Smooth muscle cell (in vitro differentiated cells): ENCODE data around the gene SLC5A5. TPM values are rescaled to one million over a fixed set of nuclear protein-coding genes. Genes with fewer than 3 reads are reported as not detected.

ENCODE experiments used
- DNase-seq: peaks from one replicate; lab custom pipeline; 2025; ENCODE audit not compliant: unreplicated experiment; lab: John Stamatoyannopoulos, UW
- H2AFZ ChIP-seq: fragments of 200-600 bp; sonication (generic); 2 replicates; pipeline ENCODE4 v1.6.0; 2016; ENCODE audit warnings: antibody characterized with exemption, low read depth, mild to moderate bottlenecking
- H3F3A ChIP-seq: fragments of 200-600 bp; sonication (generic); 2 replicates; pipeline ENCODE4 v1.6.0; 2017; ENCODE audit warnings: antibody characterized with exemption, low read depth
- H3K27ac ChIP-seq: fragments of 200-600 bp; sonication (generic); 2 replicates; pipeline ENCODE4 v1.5.1; 2016; ENCODE audit warnings: low read depth, mild to moderate bottlenecking
- H3K27me3 ChIP-seq: fragments of 200-600 bp; sonication (generic); 2 replicates; pipeline ENCODE4 v1.6.1; 2016; ENCODE audit warnings: low read depth, mild to moderate bottlenecking
- H3K36me3 ChIP-seq: fragments of 200-600 bp; sonication (generic); 2 replicates; pipeline ENCODE4 v1.5.1; 2016; ENCODE audit warnings: low read depth
- H3K4me1 ChIP-seq: fragments of 200-600 bp; sonication (generic); 2 replicates; pipeline ENCODE4 v1.5.1; 2016; ENCODE audit warnings: low read depth
- H3K4me2 ChIP-seq: fragments of 200-600 bp; sonication (generic); 2 replicates; pipeline ENCODE4 v1.6.0; 2016; ENCODE audit warnings: mild to moderate bottlenecking
- H3K4me3 ChIP-seq: fragments of 200-600 bp; sonication (generic); 2 replicates; pipeline ENCODE4 v1.5.1; 2016; ENCODE audit warnings: mild to moderate bottlenecking
- H3K79me2 ChIP-seq: fragments of 200-600 bp; sonication (generic); 2 replicates; pipeline ENCODE4 v1.6.0; 2016; ENCODE audit warnings: low read depth, mild to moderate bottlenecking
- H3K9ac ChIP-seq: fragments of 200-600 bp; sonication (generic); 2 replicates; pipeline ENCODE4 v1.6.0; 2016; ENCODE audit warnings: low read depth
- H3K9me3 ChIP-seq: fragments of 200-600 bp; sonication (generic); replicated peaks from 2 replicates; pipeline ENCODE4 v1.5.1; 2016; ENCODE audit warnings: low read depth
- H4K20me1 ChIP-seq: fragments of 200-600 bp; sonication (generic); 2 replicates; pipeline ENCODE4 v1.6.0; 2016; ENCODE audit warnings: low read depth
- WGBS: methylation state at CpG from one replicate; pipeline ENCODE4 v1.1.7; 2016; ENCODE audit warnings: low lambda C conversion rate; 5-methylcytosine and 5-hydroxymethylcytosine counted together
- polyA plus RNA-seq: library from polyadenylated mRNA; unstranded; fragments of >200 nt; fragmentation: Nextera tagmentation; extraction: Ambion mirVana; gene quantifications from 2 replicates; pipeline ENCODE4 v1.2.1, GENCODE V29; 2016
- total RNA-seq: library from RNA; depleted of rRNA; stranded (reverse); fragments of >200 nt; gene quantifications from 2 replicates; pipeline ENCODE4 v1.2.3, GENCODE V29; 2014
- TF ChIP-seq, protein P1 (sequence below): fragments of 200-600 bp; sonication (generic); IDR thresholded peaks from 2 replicates; pipeline ENCODE4 v1.5.1; 2017; ENCODE audit warnings: borderline replicate concordance, mild to moderate bottlenecking, antibody characterized with exemption; ENCODE audit not compliant: insufficient read depth, poor library complexity, severe bottlenecking

The SLC5A5 gene
- total and polyA plus RNA-seq, 2 experiments from 2014 or later: not detected

DNA sequence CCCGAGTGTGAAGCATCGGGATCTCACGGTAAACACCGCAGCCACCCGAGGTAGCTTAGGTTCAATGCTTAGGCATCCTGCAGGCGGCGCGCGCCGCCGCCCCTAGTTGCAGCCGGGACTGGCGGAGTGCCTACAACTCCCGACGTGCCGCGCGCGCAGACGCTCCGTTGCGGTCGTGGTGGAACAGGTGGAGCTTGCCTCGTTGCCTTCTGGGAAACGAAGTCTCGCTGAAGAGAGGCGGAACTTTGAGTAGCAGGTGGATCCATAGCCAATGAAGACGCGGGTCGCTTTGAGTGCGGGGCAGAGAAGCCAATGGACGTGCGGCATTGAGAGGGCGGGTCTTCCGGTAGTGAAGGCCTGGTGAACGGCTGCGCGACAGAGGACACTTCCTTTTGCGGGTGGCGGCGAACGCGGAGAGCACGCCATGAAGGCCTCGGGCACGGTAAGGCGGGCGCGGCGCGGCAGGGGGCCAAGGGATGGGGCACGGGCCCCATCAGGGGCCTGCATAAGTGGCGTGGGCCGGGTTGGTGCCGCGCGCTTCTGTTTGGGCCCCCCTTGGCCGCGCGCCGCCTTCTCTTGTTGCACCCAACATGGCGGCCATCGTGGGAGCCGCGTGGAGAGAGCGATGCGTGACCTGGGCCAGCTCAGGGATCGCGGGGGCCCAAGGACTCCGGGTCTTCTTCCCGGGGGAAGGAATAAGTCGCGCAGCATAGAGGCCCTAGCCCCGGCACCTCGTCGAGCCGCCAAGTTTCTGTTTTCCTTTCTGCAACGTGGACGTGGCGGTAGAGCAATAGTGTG lies 12.0 kb upstream of the SLC5A5 start, which contains the start of gene RPL18A:
TSS of gene RPL18A (plus strand) at position 378 of the 798 bp plus-strand sequence. CDS start at position 425, 47 bp downstream.
- peaks cover 49% of the 10 kb centered on the region for H4K20me1 ChIP-seq
- H3K36me3 ChIP-seq: no peaks in the 10 kb centered on the region
- H3K4me2 ChIP-seq: peak within 1 kb of the TSS; percentile 99
- H2AFZ ChIP-seq: peak within 1 kb of the TSS; percentile 98
- peak within 1 kb of the TSS; percentile 99 for H3K4me3 ChIP-seq
- H3K27me3 ChIP-seq: no peaks in the 10 kb centered on the region
- H3K4me1 ChIP-seq: peaks cover 11% of the 10 kb centered on the region
- peak within 1 kb of the TSS; percentile 32 for H3K27ac ChIP-seq
- H3K9ac ChIP-seq: peak within 1 kb of the TSS; percentile 92
- under 1% methylated on average over 74 of the region's 80 CpGs for WGBS
- H3K9me3 ChIP-seq: no peaks in the 10 kb centered on the region
- peaks cover 15% of the 10 kb centered on the region for H3F3A ChIP-seq
- TF ChIP-seq, protein P1, sequence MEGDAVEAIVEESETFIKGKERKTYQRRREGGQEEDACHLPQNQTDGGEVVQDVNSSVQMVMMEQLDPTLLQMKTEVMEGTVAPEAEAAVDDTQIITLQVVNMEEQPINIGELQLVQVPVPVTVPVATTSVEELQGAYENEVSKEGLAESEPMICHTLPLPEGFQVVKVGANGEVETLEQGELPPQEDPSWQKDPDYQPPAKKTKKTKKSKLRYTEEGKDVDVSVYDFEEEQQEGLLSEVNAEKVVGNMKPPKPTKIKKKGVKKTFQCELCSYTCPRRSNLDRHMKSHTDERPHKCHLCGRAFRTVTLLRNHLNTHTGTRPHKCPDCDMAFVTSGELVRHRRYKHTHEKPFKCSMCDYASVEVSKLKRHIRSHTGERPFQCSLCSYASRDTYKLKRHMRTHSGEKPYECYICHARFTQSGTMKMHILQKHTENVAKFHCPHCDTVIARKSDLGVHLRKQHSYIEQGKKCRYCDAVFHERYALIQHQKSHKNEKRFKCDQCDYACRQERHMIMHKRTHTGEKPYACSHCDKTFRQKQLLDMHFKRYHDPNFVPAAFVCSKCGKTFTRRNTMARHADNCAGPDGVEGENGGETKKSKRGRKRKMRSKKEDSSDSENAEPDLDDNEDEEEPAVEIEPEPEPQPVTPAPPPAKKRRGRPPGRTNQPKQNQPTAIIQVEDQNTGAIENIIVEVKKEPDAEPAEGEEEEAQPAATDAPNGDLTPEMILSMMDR: peak; percentile 59
- DNase-seq: peak; percentile 90
- peaks cover 29% of the 10 kb centered on the region for H3K79me2 ChIP-seq

DNA sequence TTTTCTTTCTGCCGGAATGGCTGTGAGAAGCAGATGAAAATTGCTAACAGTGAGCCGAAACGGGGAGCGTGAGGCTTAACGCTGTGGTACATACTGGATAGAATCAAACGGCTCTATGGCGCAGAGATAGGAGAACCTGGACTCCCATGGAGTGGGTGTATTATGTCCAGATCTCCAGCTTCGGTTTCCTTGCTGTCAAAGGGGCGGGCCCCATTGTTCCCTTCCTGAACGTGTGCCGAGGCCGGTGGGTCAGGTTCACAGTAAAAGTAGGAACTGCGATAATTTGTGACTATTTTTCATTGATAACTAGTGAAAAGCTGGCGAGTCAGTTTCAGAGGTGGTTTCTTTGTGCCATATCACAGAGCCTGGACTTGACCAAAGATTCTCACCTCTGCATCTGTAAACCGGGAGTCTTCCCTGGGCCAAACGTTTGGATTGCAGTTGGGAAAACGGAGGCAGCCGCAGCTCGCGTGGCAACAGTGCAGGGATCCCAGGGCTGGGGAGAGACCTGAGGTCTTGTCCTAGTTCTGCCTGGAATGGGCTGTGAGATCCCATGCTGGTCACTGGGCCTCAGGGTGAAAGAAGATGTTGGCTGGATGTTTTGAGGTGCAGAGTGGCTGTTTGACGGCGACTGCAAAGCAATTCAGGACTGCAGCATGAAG lies 11.3 kb upstream of the SLC5A5 start:
- Histone ChIP-seq H3K9ac (peak overlapping the region; percentile 92), H3K9me3 (no peaks in the 10 kb centered on the region), H3K27me3 (no peaks in the 10 kb centered on the region), H2AFZ (no peak overlapping the region), H3K79me2 (peaks cover 29% of the 10 kb centered on the region), H3K4me3 (peak overlapping the region; percentile 99), H3K36me3 (no peaks in the 10 kb centered on the region), H4K20me1 (peaks cover 54% of the 10 kb centered on the region), H3F3A (peaks cover 22% of the 10 kb centered on the region), H3K27ac (peak overlapping the region; percentile 32), H3K4me2 (peak overlapping the region; percentile 99), H3K4me1 (peaks cover 11% of the 10 kb centered on the region)
- TF ChIP-seq, protein P1: no peak
- no peak for DNase-seq
- 2% methylated on average over 22 of the region's 22 CpGs for WGBS

DNA sequence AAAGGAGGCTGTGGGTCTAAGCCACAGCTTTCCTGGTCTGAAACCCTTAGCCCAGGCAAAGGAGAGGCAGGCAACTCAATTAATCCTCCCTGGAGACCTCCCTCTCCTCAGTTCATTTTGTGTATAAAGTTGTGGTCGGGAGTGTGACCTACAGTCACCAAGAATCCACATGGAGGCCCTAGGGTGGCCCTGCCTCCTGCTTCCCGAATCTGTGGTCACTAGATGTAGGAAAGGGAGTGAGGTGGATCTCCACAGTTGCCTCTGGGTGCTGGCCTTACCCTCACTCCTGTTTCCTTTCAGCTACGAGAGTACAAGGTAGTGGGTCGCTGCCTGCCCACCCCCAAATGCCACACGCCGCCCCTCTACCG lies 10.8 kb upstream of the SLC5A5 start:
- 54% methylated on average over 7 of the region's 7 CpGs for WGBS
- peak overlapping the region; percentile 99 for H3K4me3 ChIP-seq
- peak overlapping the region; percentile 99 for H3K4me2 ChIP-seq
- H3F3A ChIP-seq: peaks cover 24% of the 10 kb centered on the region
- TF ChIP-seq, protein P1: no peak
- no peak for DNase-seq
- H3K27ac ChIP-seq: peak overlapping the region; percentile 32
- peak overlapping the region; percentile 92 for H3K9ac ChIP-seq
- no peak overlapping the region for H2AFZ ChIP-seq
- peaks cover 56% of the 10 kb centered on the region for H4K20me1 ChIP-seq
- peaks cover 11% of the 10 kb centered on the region for H3K4me1 ChIP-seq
- H3K9me3 ChIP-seq: no peaks in the 10 kb centered on the region
- no peaks in the 10 kb centered on the region for H3K36me3 ChIP-seq
- H3K27me3 ChIP-seq: no peaks in the 10 kb centered on the region
- H3K79me2 ChIP-seq: peaks cover 29% of the 10 kb centered on the region
